ENCODE results near the gene ROCK2. TPM values are rescaled to one million over a fixed set of nuclear protein-coding genes. Genes with fewer than 3 reads are reported as not detected.

ROCK2 gene
- total RNA-seq, 1 donor from 2014 or later: 36.1 TPM

GRCh38 chr2:11385847-11386246, 41.4 kb upstream of the ROCK2 start:
- TF ChIP-seq EZH2 (IDR thresholded peaks at IDR 0.05) (no peak), CTCF (IDR thresholded peaks at IDR 0.05) (no peak), EZH2phosphoT487 (IDR thresholded peaks at IDR 0.05) (no peak)
- H3K4me3 Mint-ChIP-seq: no peak overlapping the region
- H3K4me2 ChIP-seq: no peak overlapping the region
- no peaks in the 10 kb centered on the region for H3K79me2 ChIP-seq (ENCODE audit: low read depth)
- no peak overlapping the region for H3K27ac ChIP-seq
- H3K4me3 ChIP-seq: no peak overlapping the region
- no peak overlapping the region for H3K9ac ChIP-seq
- H3K27ac Mint-ChIP-seq: peak overlapping the region; percentile 95
- no peaks in the 10 kb centered on the region for H4K20me1 ChIP-seq (ENCODE audit: low read depth)
- H3K4me1 Mint-ChIP-seq: peaks cover 39% of the 10 kb centered on the region
- no peaks in the 10 kb centered on the region for H3K36me3 ChIP-seq
- DNase-seq (ENCODE audit: low spot score): no peak
- no peak overlapping the region for H2AFZ ChIP-seq (replicated peaks)
- no peaks in the 10 kb centered on the region for H3K9me3 Mint-ChIP-seq
- no peaks in the 10 kb centered on the region for H3F3A ChIP-seq (ENCODE audit: low read depth)
- no peaks in the 10 kb centered on the region for H3K36me3 Mint-ChIP-seq
- peaks cover 12% of the 10 kb centered on the region for H3K4me1 ChIP-seq
- H3K9me3 ChIP-seq (ENCODE audit: low read depth): no peaks in the 10 kb centered on the region
- peaks cover 9% of the 10 kb centered on the region for H3K27me3 Mint-ChIP-seq (ENCODE audit: insufficient read depth, low read depth)
- H3K27me3 ChIP-seq: no peaks in the 10 kb centered on the region

GRCh38 chr2:11385216-11385615, 40.8 kb upstream of the ROCK2 start:
- Mint-ChIP-seq H3K27me3 (ENCODE audit: insufficient read depth, low read depth) (peaks cover 9% of the 10 kb centered on the region), H3K9me3 (no peaks in the 10 kb centered on the region), H3K27ac (peak overlapping the region; percentile 95), H3K4me1 (peaks cover 34% of the 10 kb centered on the region), H3K4me3 (no peak overlapping the region), H3K36me3 (no peaks in the 10 kb centered on the region)
- no peaks in the 10 kb centered on the region for H3K36me3 ChIP-seq
- no peak overlapping the region for H3K9ac ChIP-seq
- TF ChIP-seq CTCF (IDR thresholded peaks at IDR 0.05): no peak
- TF ChIP-seq EZH2 (IDR thresholded peaks at IDR 0.05): no peak
- TF ChIP-seq EZH2phosphoT487 (IDR thresholded peaks at IDR 0.05): no peak
- H3K27me3 ChIP-seq: no peaks in the 10 kb centered on the region
- no peak overlapping the region for H2AFZ ChIP-seq (replicated peaks)
- H3K27ac ChIP-seq: no peak overlapping the region
- H4K20me1 ChIP-seq (ENCODE audit: low read depth): no peaks in the 10 kb centered on the region
- H3K4me2 ChIP-seq: no peak overlapping the region
- H3K79me2 ChIP-seq (ENCODE audit: low read depth): no peaks in the 10 kb centered on the region
- H3F3A ChIP-seq (ENCODE audit: low read depth): no peaks in the 10 kb centered on the region
- peaks cover 12% of the 10 kb centered on the region for H3K4me1 ChIP-seq
- no peaks in the 10 kb centered on the region for H3K9me3 ChIP-seq (ENCODE audit: low read depth)
- DNase-seq (ENCODE audit: low spot score): no peak
- no peak overlapping the region for H3K4me3 ChIP-seq

GRCh38 chr2:11379558-11379957, 35.1 kb upstream of the ROCK2 start:
- Histone ChIP-seq H3K36me3 (no peaks in the 10 kb centered on the region), H3K79me2 (ENCODE audit: low read depth) (no peaks in the 10 kb centered on the region), H3K4me3 (no peak overlapping the region), H3K9me3 (ENCODE audit: low read depth) (no peaks in the 10 kb centered on the region), H3K4me1 (peaks cover 13% of the 10 kb centered on the region), H2AFZ (replicated peaks) (no peak overlapping the region), H3K9ac (no peak overlapping the region), H3K4me2 (no peak overlapping the region), H3K27me3 (no peaks in the 10 kb centered on the region), H3K27ac (no peak overlapping the region), H4K20me1 (ENCODE audit: low read depth) (no peaks in the 10 kb centered on the region), H3F3A (ENCODE audit: low read depth) (no peaks in the 10 kb centered on the region)
- TF ChIP-seq CTCF (IDR thresholded peaks at IDR 0.05) (no peak), EZH2phosphoT487 (IDR thresholded peaks at IDR 0.05) (no peak), EZH2 (IDR thresholded peaks at IDR 0.05) (no peak)
- peak overlapping the region; percentile 82 for H3K27ac Mint-ChIP-seq
- H3K27me3 Mint-ChIP-seq (ENCODE audit: insufficient read depth, low read depth): peaks cover 4% of the 10 kb centered on the region
- H3K9me3 Mint-ChIP-seq: no peaks in the 10 kb centered on the region
- H3K36me3 Mint-ChIP-seq: no peaks in the 10 kb centered on the region
- peaks cover 32% of the 10 kb centered on the region for H3K4me1 Mint-ChIP-seq
- no peak for DNase-seq (ENCODE audit: low spot score)
- H3K4me3 Mint-ChIP-seq: no peak overlapping the region

All from neural progenitor cell (in vitro differentiated cells).